Measurements from ENCODE around the gene SLC4A4.

Gene SLC4A4

GRCh38 chr4:71429962-71430361 lies 91.1 kb downstream of the SLC4A4 start:
- no peaks in the 10 kb centered on the region for H3K36me3 ChIP-seq (ENCODE audit: low read depth)
- H3K4me3 ChIP-seq (ENCODE audit: severe bottlenecking) = no peak overlapping the region
- DNase-seq (ENCODE audit: low spot score) = no peak
- H3K27ac ChIP-seq (ENCODE audit: poor library complexity, severe bottlenecking) = no peak overlapping the region
- ATAC-seq (ENCODE audit: low read depth) = no peak
- no peaks in the 10 kb centered on the region for H3K27me3 ChIP-seq (ENCODE audit: insufficient read depth, poor library complexity, severe bottlenecking)
- no peaks in the 10 kb centered on the region for H3K9me3 ChIP-seq (ENCODE audit: severe bottlenecking)
- TF ChIP-seq CTCF (IDR thresholded peaks at IDR 0.05; ENCODE audit: poor library complexity, severe bottlenecking) = no peak
- no peaks in the 10 kb centered on the region for H3K4me1 ChIP-seq (ENCODE audit: insufficient read depth, poor library complexity, severe bottlenecking)

DNA sequence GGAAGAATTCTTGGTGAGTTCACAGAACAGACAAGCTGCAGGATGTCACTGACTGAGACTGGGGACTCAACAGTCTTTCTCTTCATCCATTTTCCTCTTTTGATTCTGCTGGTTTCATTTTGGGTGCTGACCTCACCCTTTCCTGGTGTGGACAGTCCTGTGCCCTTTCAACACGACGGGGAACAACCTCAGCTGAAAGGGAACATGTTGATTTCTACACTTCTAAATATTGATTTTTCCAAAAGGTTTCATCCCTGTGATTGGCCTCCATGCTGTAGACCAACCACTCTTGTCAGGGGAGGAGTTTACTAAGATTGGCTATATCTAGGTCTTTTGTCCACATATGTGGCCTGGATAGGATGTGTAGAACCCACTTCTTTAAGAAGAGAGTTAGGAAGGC lies 91.8 kb downstream of the SLC4A4 start:
- no peaks in the 10 kb centered on the region for H3K36me3 ChIP-seq (ENCODE audit: low read depth)
- DNase-seq (ENCODE audit: low spot score) (no peak), ATAC-seq (ENCODE audit: low read depth) (no peak)
- H3K27ac ChIP-seq (ENCODE audit: poor library complexity, severe bottlenecking) = no peak overlapping the region
- H3K4me1 ChIP-seq (ENCODE audit: insufficient read depth, poor library complexity, severe bottlenecking) = no peaks in the 10 kb centered on the region
- no peak overlapping the region for H3K4me3 ChIP-seq (ENCODE audit: severe bottlenecking)
- H3K9me3 ChIP-seq (ENCODE audit: severe bottlenecking) = no peaks in the 10 kb centered on the region
- no peak for TF ChIP-seq CTCF (IDR thresholded peaks at IDR 0.05; ENCODE audit: poor library complexity, severe bottlenecking)
- no peaks in the 10 kb centered on the region for H3K27me3 ChIP-seq (ENCODE audit: insufficient read depth, poor library complexity, severe bottlenecking)

DNA sequence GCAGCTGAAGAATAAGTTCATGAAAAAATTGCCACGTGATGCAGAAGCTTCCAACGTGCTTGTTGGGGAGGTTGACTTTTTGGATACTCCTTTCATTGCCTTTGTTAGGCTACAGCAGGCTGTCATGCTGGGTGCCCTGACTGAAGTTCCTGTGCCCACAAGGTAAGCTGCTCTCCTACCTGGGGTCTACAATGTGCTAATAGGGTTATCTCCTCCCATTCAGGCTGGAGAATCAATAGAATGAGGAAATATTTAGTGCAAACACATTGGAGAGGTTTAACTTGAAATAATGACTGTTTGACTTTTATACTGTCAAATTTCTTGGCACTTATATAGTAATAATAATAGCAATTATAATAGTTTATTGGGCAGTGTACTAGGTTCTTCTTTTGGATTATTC lies 101.8 kb downstream of the SLC4A4 start:
- Histone ChIP-seq H3K9me3 (ENCODE audit: severe bottlenecking) (no peaks in the 10 kb centered on the region), H3K27me3 (ENCODE audit: insufficient read depth, poor library complexity, severe bottlenecking) (no peaks in the 10 kb centered on the region), H3K4me3 (ENCODE audit: severe bottlenecking) (no peak overlapping the region), H3K36me3 (ENCODE audit: low read depth) (no peaks in the 10 kb centered on the region), H3K27ac (ENCODE audit: poor library complexity, severe bottlenecking) (no peak overlapping the region), H3K4me1 (ENCODE audit: insufficient read depth, poor library complexity, severe bottlenecking) (peaks cover 9% of the 10 kb centered on the region)
- TF ChIP-seq CTCF (IDR thresholded peaks at IDR 0.05; ENCODE audit: poor library complexity, severe bottlenecking) = no peak
- ATAC-seq (ENCODE audit: low read depth) (no peak), DNase-seq (ENCODE audit: low spot score) (no peak)

DNA sequence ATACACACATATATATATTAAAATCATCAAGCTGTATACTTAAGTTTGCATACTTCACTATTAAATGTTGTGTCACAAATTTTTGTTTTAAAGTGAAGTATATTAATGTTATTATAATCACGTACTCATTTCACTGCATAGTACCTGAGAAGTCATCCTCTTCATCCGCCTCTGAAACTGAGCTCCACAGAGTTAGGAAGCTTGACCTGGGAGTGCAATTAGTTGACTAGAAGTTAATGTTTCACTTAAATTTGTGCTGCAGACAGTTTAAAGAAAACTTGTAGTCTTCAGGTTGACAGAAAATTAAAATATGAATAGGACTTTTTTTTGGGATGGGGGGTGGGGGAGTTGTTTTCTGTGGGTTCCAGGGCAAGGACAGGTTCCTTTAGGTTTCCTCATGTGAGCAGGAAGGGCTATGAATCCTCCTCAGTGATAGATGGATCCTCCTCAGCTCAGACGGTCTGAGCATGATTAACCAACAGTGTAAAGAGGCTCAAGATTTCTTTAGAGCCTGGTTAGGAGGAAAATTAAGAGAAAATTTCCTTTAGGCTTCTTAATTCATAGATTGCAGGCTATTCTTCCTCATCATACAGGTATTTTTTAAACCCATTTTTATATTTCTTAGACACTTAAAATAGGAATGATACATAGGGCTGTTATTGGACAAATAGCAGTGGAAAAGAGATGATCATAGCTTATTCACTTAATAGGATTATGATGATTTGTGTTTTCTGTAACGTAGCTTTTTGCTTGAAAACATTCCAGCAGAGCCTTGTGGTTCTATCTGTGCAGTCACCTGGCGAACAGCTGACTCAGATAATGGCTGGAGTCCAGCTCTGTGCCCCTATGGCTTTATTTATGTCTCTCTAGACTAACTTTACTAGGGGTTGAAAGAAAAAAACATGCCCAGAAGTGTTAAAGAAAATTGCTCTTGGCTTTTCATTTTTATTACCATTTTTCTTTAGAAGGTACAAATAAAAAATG lies 102.7 kb downstream of the SLC4A4 start:
- peak; percentile 71 for ATAC-seq (ENCODE audit: low read depth)
- Histone ChIP-seq H3K27ac (ENCODE audit: poor library complexity, severe bottlenecking) (no peak overlapping the region), H3K36me3 (ENCODE audit: low read depth) (no peaks in the 10 kb centered on the region), H3K27me3 (ENCODE audit: insufficient read depth, poor library complexity, severe bottlenecking) (no peaks in the 10 kb centered on the region), H3K9me3 (ENCODE audit: severe bottlenecking) (no peaks in the 10 kb centered on the region), H3K4me1 (ENCODE audit: insufficient read depth, poor library complexity, severe bottlenecking) (peaks cover 9% of the 10 kb centered on the region), H3K4me3 (ENCODE audit: severe bottlenecking) (no peak overlapping the region)
- DNase-seq (ENCODE audit: low spot score) = no peak
- TF ChIP-seq CTCF (IDR thresholded peaks at IDR 0.05; ENCODE audit: poor library complexity, severe bottlenecking) = no peak

DNA sequence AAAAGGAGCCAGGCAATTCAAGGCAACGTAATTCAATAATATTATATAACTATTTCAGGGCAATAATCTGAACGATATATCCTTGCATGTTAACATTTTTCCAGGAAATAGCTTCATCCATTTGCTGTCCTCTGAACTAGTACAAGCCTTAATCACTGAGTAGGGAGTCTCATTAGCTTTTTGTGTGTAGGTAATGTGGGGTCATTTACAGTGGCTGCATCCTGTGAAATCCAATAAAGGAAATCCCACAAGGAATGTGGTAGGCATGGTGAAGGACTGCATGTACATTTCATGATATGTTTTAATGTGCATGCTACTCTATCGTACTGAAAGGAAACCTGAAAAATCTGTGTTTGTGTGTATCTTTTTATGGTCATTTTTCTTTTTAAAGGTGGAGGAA lies 103.5 kb downstream of the SLC4A4 start:
- Histone ChIP-seq H3K4me1 (ENCODE audit: insufficient read depth, poor library complexity, severe bottlenecking) (peaks cover 9% of the 10 kb centered on the region), H3K4me3 (ENCODE audit: severe bottlenecking) (no peak overlapping the region), H3K36me3 (ENCODE audit: low read depth) (no peaks in the 10 kb centered on the region), H3K9me3 (ENCODE audit: severe bottlenecking) (no peaks in the 10 kb centered on the region), H3K27me3 (ENCODE audit: insufficient read depth, poor library complexity, severe bottlenecking) (no peaks in the 10 kb centered on the region), H3K27ac (ENCODE audit: poor library complexity, severe bottlenecking) (no peak overlapping the region)
- ATAC-seq (ENCODE audit: low read depth) = no peak
- no peak for TF ChIP-seq CTCF (IDR thresholded peaks at IDR 0.05; ENCODE audit: poor library complexity, severe bottlenecking)
- no peak for DNase-seq (ENCODE audit: low spot score)
